HL-60 (cell line): ENCODE data around the gene GRHL3.

Source experiments
- GABPA ChIP-seq: IDR thresholded peaks from 2 replicates; pipeline ENCODE4 v1.6.1; 2012; ENCODE audit warnings: low read depth
- POLR2AphosphoS5 ChIP-seq: IDR thresholded peaks from 2 replicates; pipeline ENCODE4 v1.6.1; 2012; ENCODE audit warnings: low read depth
- TF ChIP-seq, protein P1 (sequence below): IDR thresholded peaks from one replicate; pipeline ENCODE4 v1.5.1; 2011; ENCODE audit warnings: low read length, control low read depth, inconsistent platforms; ENCODE audit not compliant: insufficient read depth

DNA sequence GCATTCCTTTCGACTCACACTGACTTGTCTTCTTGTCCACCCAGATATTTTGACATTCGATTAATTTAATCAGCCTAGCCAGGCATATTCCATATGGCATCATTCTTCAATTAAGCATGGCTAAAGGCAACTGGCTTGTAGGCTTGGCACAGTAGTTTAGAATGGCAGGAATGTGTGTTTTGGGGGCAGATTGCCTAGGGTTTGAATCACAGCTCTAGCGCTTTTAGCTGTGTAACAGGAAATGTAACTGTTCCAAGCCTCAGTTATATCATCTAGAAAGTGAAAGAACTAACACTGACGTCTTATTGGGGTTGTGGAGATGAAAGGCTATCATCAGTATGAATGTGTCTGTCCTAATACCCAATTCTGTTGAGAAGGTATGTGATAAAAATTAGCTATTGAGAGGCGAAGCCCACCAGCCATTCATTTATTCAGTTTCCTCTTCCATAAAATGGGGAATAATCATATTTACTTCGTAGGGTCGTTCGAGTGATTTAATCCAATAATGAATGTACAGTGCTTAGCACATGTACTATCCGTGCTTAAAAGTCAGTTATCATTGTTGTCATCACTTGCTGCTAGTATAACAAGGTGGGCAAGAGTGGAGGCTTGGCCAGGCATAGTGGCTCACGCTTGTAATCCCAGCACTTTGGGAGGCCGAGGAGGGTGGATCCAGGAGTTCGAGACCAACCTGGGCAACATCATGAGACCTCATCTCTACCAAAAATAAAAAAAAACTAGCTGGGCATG, 41.6 kb upstream of the GRHL3 start:
- TF ChIP-seq, protein P1, sequence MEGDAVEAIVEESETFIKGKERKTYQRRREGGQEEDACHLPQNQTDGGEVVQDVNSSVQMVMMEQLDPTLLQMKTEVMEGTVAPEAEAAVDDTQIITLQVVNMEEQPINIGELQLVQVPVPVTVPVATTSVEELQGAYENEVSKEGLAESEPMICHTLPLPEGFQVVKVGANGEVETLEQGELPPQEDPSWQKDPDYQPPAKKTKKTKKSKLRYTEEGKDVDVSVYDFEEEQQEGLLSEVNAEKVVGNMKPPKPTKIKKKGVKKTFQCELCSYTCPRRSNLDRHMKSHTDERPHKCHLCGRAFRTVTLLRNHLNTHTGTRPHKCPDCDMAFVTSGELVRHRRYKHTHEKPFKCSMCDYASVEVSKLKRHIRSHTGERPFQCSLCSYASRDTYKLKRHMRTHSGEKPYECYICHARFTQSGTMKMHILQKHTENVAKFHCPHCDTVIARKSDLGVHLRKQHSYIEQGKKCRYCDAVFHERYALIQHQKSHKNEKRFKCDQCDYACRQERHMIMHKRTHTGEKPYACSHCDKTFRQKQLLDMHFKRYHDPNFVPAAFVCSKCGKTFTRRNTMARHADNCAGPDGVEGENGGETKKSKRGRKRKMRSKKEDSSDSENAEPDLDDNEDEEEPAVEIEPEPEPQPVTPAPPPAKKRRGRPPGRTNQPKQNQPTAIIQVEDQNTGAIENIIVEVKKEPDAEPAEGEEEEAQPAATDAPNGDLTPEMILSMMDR = no peak
- no peak for TF ChIP-seq POLR2AphosphoS5
- TF ChIP-seq GABPA = no peak
